ENCODE measurements around the gene ZNF598.

GRCh38 chr16:2036200-2036966 is 26.8 kb upstream of the ZNF598 start:
- 0 out of 4 replicates have a peak, but pooled peaks of 1 of the 2 experiments have one; percentile 3 for TF ChIP-seq CTCF (conservative IDR thresholded peaks at IDR 0.05; ENCODE audit: low read depth in 2 of 2)
- TF ChIP-seq CREB1 (CRISPR knock-in tag; IDR thresholded peaks at IDR 0.05; ENCODE audit: low read depth): no peak
- TF ChIP-seq, protein P1, sequence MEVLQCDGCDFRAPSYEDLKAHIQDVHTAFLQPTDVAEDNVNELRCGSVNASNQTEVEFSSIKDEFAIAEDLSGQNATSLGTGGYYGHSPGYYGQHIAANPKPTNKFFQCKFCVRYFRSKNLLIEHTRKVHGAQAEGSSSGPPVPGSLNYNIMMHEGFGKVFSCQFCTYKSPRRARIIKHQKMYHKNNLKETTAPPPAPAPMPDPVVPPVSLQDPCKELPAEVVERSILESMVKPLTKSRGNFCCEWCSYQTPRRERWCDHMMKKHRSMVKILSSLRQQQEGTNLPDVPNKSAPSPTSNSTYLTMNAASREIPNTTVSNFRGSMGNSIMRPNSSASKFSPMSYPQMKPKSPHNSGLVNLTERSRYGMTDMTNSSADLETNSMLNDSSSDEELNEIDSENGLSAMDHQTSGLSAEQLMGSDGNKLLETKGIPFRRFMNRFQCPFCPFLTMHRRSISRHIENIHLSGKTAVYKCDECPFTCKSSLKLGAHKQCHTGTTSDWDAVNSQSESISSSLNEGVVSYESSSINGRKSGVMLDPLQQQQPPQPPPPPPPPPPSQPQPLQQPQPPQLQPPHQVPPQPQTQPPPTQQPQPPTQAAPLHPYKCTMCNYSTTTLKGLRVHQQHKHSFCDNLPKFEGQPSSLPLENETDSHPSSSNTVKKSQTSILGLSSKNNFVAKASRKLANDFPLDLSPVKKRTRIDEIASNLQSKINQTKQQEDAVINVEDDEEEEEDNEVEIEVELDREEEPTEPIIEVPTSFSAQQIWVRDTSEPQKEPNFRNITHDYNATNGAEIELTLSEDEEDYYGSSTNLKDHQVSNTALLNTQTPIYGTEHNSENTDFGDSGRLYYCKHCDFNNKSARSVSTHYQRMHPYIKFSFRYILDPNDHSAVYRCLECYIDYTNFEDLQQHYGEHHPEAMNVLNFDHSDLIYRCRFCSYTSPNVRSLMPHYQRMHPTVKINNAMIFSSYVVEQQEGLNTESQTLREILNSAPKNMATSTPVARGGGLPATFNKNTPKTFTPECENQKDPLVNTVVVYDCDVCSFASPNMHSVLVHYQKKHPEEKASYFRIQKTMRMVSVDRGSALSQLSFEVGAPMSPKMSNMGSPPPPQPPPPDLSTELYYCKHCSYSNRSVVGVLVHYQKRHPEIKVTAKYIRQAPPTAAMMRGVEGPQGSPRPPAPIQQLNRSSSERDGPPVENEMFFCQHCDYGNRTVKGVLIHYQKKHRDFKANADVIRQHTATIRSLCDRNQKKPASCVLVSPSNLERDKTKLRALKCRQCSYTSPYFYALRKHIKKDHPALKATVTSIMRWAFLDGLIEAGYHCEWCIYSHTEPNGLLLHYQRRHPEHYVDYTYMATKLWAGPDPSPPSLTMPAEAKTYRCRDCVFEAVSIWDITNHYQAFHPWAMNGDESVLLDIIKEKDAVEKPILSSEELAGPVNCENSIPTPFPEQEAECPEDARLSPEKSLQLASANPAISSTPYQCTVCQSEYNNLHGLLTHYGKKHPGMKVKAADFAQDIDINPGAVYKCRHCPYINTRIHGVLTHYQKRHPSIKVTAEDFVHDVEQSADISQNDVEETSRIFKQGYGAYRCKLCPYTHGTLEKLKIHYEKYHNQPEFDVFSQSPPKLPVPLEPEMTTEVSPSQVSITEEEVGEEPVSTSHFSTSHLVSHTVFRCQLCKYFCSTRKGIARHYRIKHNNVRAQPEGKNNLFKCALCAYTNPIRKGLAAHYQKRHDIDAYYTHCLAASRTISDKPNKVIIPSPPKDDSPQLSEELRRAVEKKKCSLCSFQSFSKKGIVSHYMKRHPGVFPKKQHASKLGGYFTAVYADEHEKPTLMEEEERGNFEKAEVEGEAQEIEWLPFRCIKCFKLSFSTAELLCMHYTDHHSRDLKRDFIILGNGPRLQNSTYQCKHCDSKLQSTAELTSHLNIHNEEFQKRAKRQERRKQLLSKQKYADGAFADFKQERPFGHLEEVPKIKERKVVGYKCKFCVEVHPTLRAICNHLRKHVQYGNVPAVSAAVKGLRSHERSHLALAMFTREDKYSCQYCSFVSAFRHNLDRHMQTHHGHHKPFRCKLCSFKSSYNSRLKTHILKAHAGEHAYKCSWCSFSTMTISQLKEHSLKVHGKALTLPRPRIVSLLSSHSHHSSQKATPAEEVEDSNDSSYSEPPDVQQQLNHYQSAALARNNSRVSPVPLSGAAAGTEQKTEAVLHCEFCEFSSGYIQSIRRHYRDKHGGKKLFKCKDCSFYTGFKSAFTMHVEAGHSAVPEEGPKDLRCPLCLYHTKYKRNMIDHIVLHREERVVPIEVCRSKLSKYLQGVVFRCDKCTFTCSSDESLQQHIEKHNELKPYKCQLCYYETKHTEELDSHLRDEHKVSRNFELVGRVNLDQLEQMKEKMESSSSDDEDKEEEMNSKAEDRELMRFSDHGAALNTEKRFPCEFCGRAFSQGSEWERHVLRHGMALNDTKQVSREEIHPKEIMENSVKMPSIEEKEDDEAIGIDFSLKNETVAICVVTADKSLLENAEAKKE (CRISPR knock-in tag; IDR thresholded peaks at IDR 0.05): no peak
- TF ChIP-seq POLR2AphosphoS5 (IDR thresholded peaks at IDR 0.05; ENCODE audit: low read depth): no peak
- TF ChIP-seq EZH2 (IDR thresholded peaks at IDR 0.05; ENCODE audit: low read depth, unreplicated experiment): no peak
- TF ChIP-seq REST (IDR thresholded peaks at IDR 0.05; ENCODE audit: unreplicated experiment): no peak
- no peak for TF ChIP-seq EZH2phosphoT487 (IDR thresholded peaks at IDR 0.05; ENCODE audit: unreplicated experiment)
- TF ChIP-seq, protein P2, sequence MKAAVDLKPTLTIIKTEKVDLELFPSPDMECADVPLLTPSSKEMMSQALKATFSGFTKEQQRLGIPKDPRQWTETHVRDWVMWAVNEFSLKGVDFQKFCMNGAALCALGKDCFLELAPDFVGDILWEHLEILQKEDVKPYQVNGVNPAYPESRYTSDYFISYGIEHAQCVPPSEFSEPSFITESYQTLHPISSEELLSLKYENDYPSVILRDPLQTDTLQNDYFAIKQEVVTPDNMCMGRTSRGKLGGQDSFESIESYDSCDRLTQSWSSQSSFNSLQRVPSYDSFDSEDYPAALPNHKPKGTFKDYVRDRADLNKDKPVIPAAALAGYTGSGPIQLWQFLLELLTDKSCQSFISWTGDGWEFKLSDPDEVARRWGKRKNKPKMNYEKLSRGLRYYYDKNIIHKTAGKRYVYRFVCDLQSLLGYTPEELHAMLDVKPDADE (IDR thresholded peaks at IDR 0.05): no peak
- no peak for TF ChIP-seq ZNF331 (CRISPR knock-in tag; IDR thresholded peaks at IDR 0.05; ENCODE audit: low read depth)

Measured in GM23338 (cell line).